Aorta (tissue), 5 donors: ENCODE results near the gene ATP5F1B. TPM values are rescaled to one million over a fixed set of nuclear protein-coding genes. Genes with fewer than 3 reads are reported as not detected.

Experiments used
- ATAC-seq: fragments of 200-7000 bp; cut with Tn5 transposase; one replicate; pipeline ENCODE4 v1.9.1; 2022; ENCODE audit warnings: moderate library complexity; ENCODE audit not compliant: low FRiP score
- DNase-seq, 2 donors: peaks; one replicate each; pipeline ENCODE4 v3.0.0-alpha.2; 2020
- H3K27ac ChIP-seq, 2 donors: one replicate each; pipeline ENCODE4 v1.5.1; 2013; ENCODE audit warnings: low read length in 2 of 2, mild to moderate bottlenecking in 2 of 2, moderate library complexity in 2 of 2, control low read depth in 1 of 2, inconsistent platforms in 1 of 2, low read depth in 1 of 2
- H3K27me3 ChIP-seq, 2 donors: one replicate each; pipeline ENCODE4 v1.6.1; 2013; ENCODE audit warnings: control low read depth in 1 of 2, low read length in 1 of 2, mild to moderate bottlenecking in 1 of 2, moderate library complexity in 1 of 2; ENCODE audit not compliant: insufficient read depth in 2 of 2, control insufficient read depth in 1 of 2
- H3K36me3 ChIP-seq, 2 donors: one replicate each; pipeline ENCODE4 v1.6.1; 2013; ENCODE audit warnings: control low read depth in 1 of 2, low read length in 1 of 2, mild to moderate bottlenecking in 1 of 2; ENCODE audit not compliant: insufficient read depth in 2 of 2, control insufficient read depth in 1 of 2
- H3K4me1 ChIP-seq, 2 donors: one replicate each; pipeline ENCODE4 v1.6.1; 2013; ENCODE audit warnings: low read length in 2 of 2, control low read depth in 1 of 2, mild to moderate bottlenecking in 1 of 2, moderate library complexity in 1 of 2; ENCODE audit not compliant: insufficient read depth in 2 of 2, control insufficient read depth in 1 of 2
- H3K4me3 ChIP-seq, 2 donors: one replicate each; pipeline ENCODE4 v1.5.1; 2013; ENCODE audit warnings: low read length in 2 of 2, control low read depth in 1 of 2, mild to moderate bottlenecking in 1 of 2
- H3K9me3 ChIP-seq: one replicate; pipeline ENCODE4 v1.6.1; 2013; ENCODE audit warnings: mild to moderate bottlenecking, low read length; ENCODE audit not compliant: control insufficient read depth
- WGBS, 2 donors: extraction: QIAGEN DNeasy Blood & Tissue Kit; methylation state at CpG; one replicate each; pipeline ENCODE4 v1.1.7; 2013; 5-methylcytosine and 5-hydroxymethylcytosine counted together
- intact Hi-C, 2 donors: fragments of 100-400 bp; cut with DNase I; formaldehyde crosslinking; loops; one replicate each; pipeline versions ENCODE4 v1.14.2 to v1.15.0; 2022
- polyA plus RNA-seq, 2 donors: library from polyadenylated mRNA; stranded (reverse); fragments of 200-250 nt; gene quantifications; one replicate each; pipeline ENCODE4 v1.2.3, GENCODE V29; 2013
- total RNA-seq, 2 donors: library from RNA; stranded (reverse); fragmentation: NEBNext Ultra II Directional; extraction: Animal tissue kit (Norgen Biotek cat#: 25700); gene quantifications; one replicate each; pipeline ENCODE4 v1.2.1, GENCODE V29; 2021
- donor health status: healthy with polysubstance abuse.
- donor health status: Bipolar disorder and iron deficiency.
- donor health status: DM: no; HTN: no; CAD: no.
- donor health status: DM: no; HTN: no; CAD: no.
- donor health status: DM: yes; HTN: yes; CAD: no.

Gene ATP5F1B
- total and polyA plus RNA-seq, 4 donors = 216 to 327 (median 275) TPM

- DNase-seq = no peak
- intact Hi-C loops = no loop called here
- Histone ChIP-seq H3K9me3 (no peaks in the 10 kb centered on the region), H3K36me3 (peaks cover 6 to 17% of the 10 kb centered on the region in 2 donors), H3K4me3 (no peak overlapping the region), H3K27me3 (no peaks in the 10 kb centered on the region), H3K4me1 (no peaks in the 10 kb centered on the region), H3K27ac (no peak overlapping the region)
- ATAC-seq = no peak
These were observed 53.8 kb downstream of the ATP5F1B start for GRCh38 chr12:56591961-56592360.

- H3K27ac ChIP-seq = no peak overlapping the region
- ATAC-seq (no peak), DNase-seq (no peak)
- no peak overlapping the region for H3K4me3 ChIP-seq
- no peaks in the 10 kb centered on the region for H3K27me3 ChIP-seq
- intact Hi-C loops = no loop called here
- no peaks in the 10 kb centered on the region for H3K9me3 ChIP-seq
- no peaks in the 10 kb centered on the region for H3K4me1 ChIP-seq
- 63 to 75% methylated on average over 5 of the region's 5 CpGs for WGBS, 2 donors
- H3K36me3 ChIP-seq = peaks cover 6 to 17% of the 10 kb centered on the region in 2 donors
These were observed 54.7 kb downstream of the ATP5F1B start for GRCh38 chr12:56591126-56591525.

- Histone ChIP-seq H3K27me3 (no peaks in the 10 kb centered on the region), H3K4me3 (no peak overlapping the region), H3K27ac (peak overlapping the region in 1 of 2 donors; percentile 18), H3K36me3 (peaks cover 6 to 16% of the 10 kb centered on the region in 2 donors), H3K9me3 (no peaks in the 10 kb centered on the region), H3K4me1 (no peaks in the 10 kb centered on the region)
- WGBS, 2 donors = 61 to 63% methylated on average over 3 of the region's 3 CpGs
- DNase-seq (no peak), ATAC-seq (no peak)
- intact Hi-C loops = no loop called here
These were observed 55.5 kb downstream of the ATP5F1B start for GRCh38 chr12:56590237-56590830.

GRCh38 chr12:56589783-56590182 lies 56.0 kb downstream of the ATP5F1B start:
- intact Hi-C loops = no loop called here
- Histone ChIP-seq H3K27me3 (no peaks in the 10 kb centered on the region), H3K9me3 (no peaks in the 10 kb centered on the region), H3K4me1 (no peaks in the 10 kb centered on the region), H3K36me3 (peaks cover 6 to 16% of the 10 kb centered on the region in 2 donors), H3K27ac (no peak overlapping the region), H3K4me3 (no peak overlapping the region)
- 84 to 90% methylated on average over 1 of the region's 1 CpG for WGBS, 2 donors
- no peak for DNase-seq
- no peak for ATAC-seq

Other genes starting within 250 kb of the ATP5F1B start
- 1 to 10 TPM; 4.0 to 5.9 TPM for gene TIMELESS, start 196.6 kb downstream of the ATP5F1B start, total RNA-seq
- gene TIMELESS, start 196.6 kb downstream of the ATP5F1B start, polyA plus RNA-seq = 1 to 10 TPM; 1.8 to 4.6 TPM
- not detected for gene MIP, start 191.3 kb downstream of the ATP5F1B start, total RNA-seq
- not detected for gene MIP, start 191.3 kb downstream of the ATP5F1B start, polyA plus RNA-seq
- gene SPRYD4, start 177.4 kb downstream of the ATP5F1B start, total RNA-seq = 1 to 10 TPM; 2.1 to 3.6 TPM
- gene SPRYD4, start 177.4 kb downstream of the ATP5F1B start, polyA plus RNA-seq = 1 to 10 TPM; 1.6 to 1.8 TPM
- gene GLS2, start 157.8 kb downstream of the ATP5F1B start, total RNA-seq = 1 to 10 TPM in 1 of 2 donors, under 1 TPM in 1; 0.58 to 1.5 TPM
- 1 to 10 TPM; 1.0 to 1.4 TPM for gene GLS2, start 157.8 kb downstream of the ATP5F1B start, polyA plus RNA-seq
- 10 to 100 TPM; 67.4 to 72.0 TPM for gene RBMS2, start 124.2 kb downstream of the ATP5F1B start, total RNA-seq
- gene RBMS2, start 124.2 kb downstream of the ATP5F1B start, polyA plus RNA-seq = 10 to 100 TPM; 12.5 to 18.2 TPM
- 100 to 1,000 TPM in 1 of 2 donors, 10 to 100 TPM in 1; 89.3 to 130 TPM for gene BAZ2A, start 15.7 kb downstream of the ATP5F1B start, total RNA-seq
- gene BAZ2A, start 15.7 kb downstream of the ATP5F1B start, polyA plus RNA-seq = 10 to 100 TPM; 15.2 to 35.2 TPM
- 100 to 1,000 TPM; 148 to 153 TPM for gene PTGES3, start 42.3 kb upstream of the ATP5F1B start, total RNA-seq
- gene PTGES3, start 42.3 kb upstream of the ATP5F1B start, polyA plus RNA-seq = 100 to 1,000 TPM; 142 to 221 TPM
- gene NACA, start 79.3 kb upstream of the ATP5F1B start, total RNA-seq = 100 to 1,000 TPM; 575 to 674 TPM
- 1,000 to 10,000 TPM; 1,517 to 2,977 TPM for gene NACA, start 79.3 kb upstream of the ATP5F1B start, polyA plus RNA-seq
- 1 to 10 TPM; 3.2 to 4.6 TPM for gene PRIM1, start 106.3 kb upstream of the ATP5F1B start, total RNA-seq
- 1 to 10 TPM; 1.9 to 2.4 TPM for gene PRIM1, start 106.3 kb upstream of the ATP5F1B start, polyA plus RNA-seq
- 1 to 10 TPM in 1 of 2 donors, under 1 TPM in 1; 0.66 to 3.3 TPM for gene HSD17B6, start 117.3 kb upstream of the ATP5F1B start, total RNA-seq
- gene HSD17B6, start 117.3 kb upstream of the ATP5F1B start, polyA plus RNA-seq = 1 to 10 TPM in 1 of 2 donors, not detected in 1; 1.9 TPM